Peyer's patch (tissue), 4 donors: ENCODE data around the gene PPIB. TPM values are rescaled to one million over a fixed set of nuclear protein-coding genes. Genes with fewer than 3 reads are reported as not detected.
A peak's percentile ranks its signal among the peaks of the same experiment; 100 is the strongest.

ENCODE experiments used
- DNase-seq, 3 donors: peaks; one replicate each; pipeline ENCODE4 v3.0.0-alpha.2; 2017 to 2019
- H3K27ac ChIP-seq, 4 donors: fragments of 200-600 bp; sonication (generic); one replicate each; pipeline ENCODE4 v1.5.1; 2016 to 2019
- H3K27me3 ChIP-seq, 2 donors: fragments of 200-600 bp; sonication (generic); one replicate each; pipeline ENCODE4 v1.5.1; 2019
- H3K36me3 ChIP-seq, 3 donors: fragments of 200-600 bp; sonication (generic); one replicate each; pipeline ENCODE4 v1.5.1; 2016 to 2019
- H3K4me1 ChIP-seq, 4 donors: fragments of 200-600 bp; sonication (generic); one replicate each; pipeline ENCODE4 v1.5.1; 2016 to 2019
- H3K4me3 ChIP-seq, 4 donors: fragments of 200-600 bp; sonication (generic); 1 replicate in 3 of 4; 2 replicates in 1 of 4; pipeline ENCODE4 v1.5.1; 2016 to 2019; ENCODE audit warnings: mild to moderate bottlenecking in 1 of 4
- H3K9me3 ChIP-seq, 4 donors: fragments of 200-600 bp; sonication (generic); one replicate each; pipeline ENCODE4 v1.5.1; 2016 to 2019; ENCODE audit warnings: mild to moderate bottlenecking in 1 of 4
- CTCF ChIP-seq, 6 experiments: fragments of 450-650 bp in 4 of 6; fragments of 200-600 bp in 2 of 6; sonication (generic) in 1 of 6; IDR thresholded peaks; one replicate each; pipeline ENCODE4 v1.5.1; 2017 to 2019; ENCODE audit warnings: antibody characterized with exemption in 6 of 6, mild to moderate bottlenecking in 3 of 6, moderate library complexity in 1 of 6
- POLR2A ChIP-seq, 2 donors: fragments of 450-650 bp; IDR thresholded peaks; one replicate each; pipeline ENCODE4 v1.5.1; 2017; ENCODE audit warnings: antibody characterized with exemption in 2 of 2, mild to moderate bottlenecking in 2 of 2, moderate library complexity in 2 of 2
- total RNA-seq, 4 donors: library from RNA; depleted of rRNA; stranded (reverse); fragments of >200 nt; gene quantifications; one replicate each; pipeline ENCODE4 v1.1.0, GENCODE V29; 2016

Gene PPIB
- total RNA-seq, 4 donors from 2014 or later = 120 to 244 (median 200) TPM

- Histone ChIP-seq H3K9me3 (no peaks in the 10 kb centered on the region), H3K27ac (no peak overlapping the region), H3K27me3 (peaks cover 0 to under 1% of the 10 kb centered on the region in 2 donors), H3K4me1 (peaks cover 0 to 6% (median 2%) of the 10 kb centered on the region in 4 donors), H3K36me3 (peaks cover 0 to 23% (median 0%) of the 10 kb centered on the region in 3 donors), H3K4me3 (no peak overlapping the region)
- DNase-seq = no peak
- TF ChIP-seq CTCF (IDR thresholded peaks at IDR 0.05) (no peak), POLR2A (IDR thresholded peaks at IDR 0.05) (no peak)
These were observed 16.3 kb downstream of the PPIB start for GRCh38 chr15:64146520-64146884.

- Histone ChIP-seq H3K4me1 (peaks cover 0 to 1% (median 0%) of the 10 kb centered on the region in 4 donors), H3K9me3 (no peaks in the 10 kb centered on the region), H3K27me3 (no peaks in the 10 kb centered on the region), H3K4me3 (no peak overlapping the region), H3K36me3 (peaks cover 0 to 27% (median 0%) of the 10 kb centered on the region in 3 donors), H3K27ac (no peak overlapping the region)
- TF ChIP-seq POLR2A (IDR thresholded peaks at IDR 0.05) (no peak), CTCF (IDR thresholded peaks at IDR 0.05) (no peak)
- DNase-seq = no peak
These were observed 16.8 kb downstream of the PPIB start for GRCh38 chr15:64146041-64146440.

- TF ChIP-seq CTCF (IDR thresholded peaks at IDR 0.05) (no peak), POLR2A (IDR thresholded peaks at IDR 0.05) (no peak)
- Histone ChIP-seq H3K36me3 (peaks cover 0 to 30% (median 0%) of the 10 kb centered on the region in 3 donors), H3K4me3 (no peak overlapping the region), H3K4me1 (no peaks in the 10 kb centered on the region), H3K9me3 (no peaks in the 10 kb centered on the region), H3K27me3 (no peaks in the 10 kb centered on the region), H3K27ac (peak overlapping the region in 1 of 4 donors; percentile 58)
- no peak for DNase-seq
These were observed 18.1 kb downstream of the PPIB start for GRCh38 chr15:64144565-64145281.

GRCh38 chr15:64144192-64144564 lies 18.6 kb downstream of the PPIB start:
- DNase-seq = no peak
- H3K9me3 ChIP-seq = no peaks in the 10 kb centered on the region
- no peaks in the 10 kb centered on the region for H3K4me1 ChIP-seq
- TF ChIP-seq CTCF (IDR thresholded peaks at IDR 0.05) = no peak
- TF ChIP-seq POLR2A (IDR thresholded peaks at IDR 0.05) = no peak
- no peak overlapping the region for H3K4me3 ChIP-seq
- H3K36me3 ChIP-seq = peaks cover 0 to 30% (median 0%) of the 10 kb centered on the region in 3 donors
- no peaks in the 10 kb centered on the region for H3K27me3 ChIP-seq
- H3K27ac ChIP-seq = peak overlapping the region in 1 of 4 donors; percentile 58

GRCh38 chr15:64143276-64143675 lies 19.5 kb downstream of the PPIB start:
- peaks cover 0 to 36% (median 0%) of the 10 kb centered on the region in 3 donors for H3K36me3 ChIP-seq

More at GRCh38 chr15:64143276-64143675, 19.5 kb downstream of the PPIB start:
- no peaks in the 10 kb centered on the region for H3K27me3 ChIP-seq
- no peak for DNase-seq
- no peak overlapping the region for H3K27ac ChIP-seq
- no peak for TF ChIP-seq CTCF (IDR thresholded peaks at IDR 0.05)
- no peak for TF ChIP-seq POLR2A (IDR thresholded peaks at IDR 0.05)
- no peak overlapping the region for H3K4me3 ChIP-seq
- H3K9me3 ChIP-seq = no peaks in the 10 kb centered on the region
- H3K4me1 ChIP-seq = no peaks in the 10 kb centered on the region
